A673 (cell line): ENCODE measurements around the gene PBRM1.

Experiments used
- CTCF ChIP-seq: fragments of 300-800, 200-600 bp; sonication (generic); conservative IDR thresholded peaks from 2 replicates; pipeline ENCODE4 v1.5.1; 2017; ENCODE audit warnings: low read depth, mild to moderate bottlenecking, antibody characterized with exemption, low read length, moderate library complexity, mixed read lengths
- EZH2 ChIP-seq: fragments of 200-600 bp; sonication (generic); IDR thresholded peaks from 2 replicates; pipeline ENCODE4 v1.6.1; 2017; ENCODE audit warnings: borderline replicate concordance, low read depth, mild to moderate bottlenecking, mixed read lengths, antibody characterized with exemption, low read length; ENCODE audit not compliant: poor library complexity, severe bottlenecking

GRCh38 chr3:52520141-52520667 is 165.5 kb downstream of the PBRM1 start:
- no peak for TF ChIP-seq EZH2
- no peak for TF ChIP-seq CTCF
